ENCODE results near the gene CYB561D2. TPM values are rescaled to one million over a fixed set of nuclear protein-coding genes. Genes with fewer than 3 reads are reported as not detected.
A peak's percentile ranks its signal among the peaks of the same experiment; 100 is the strongest.

The CYB561D2 gene
- total RNA-seq, 1 experiment from 2014 or later: 9.5 TPM

DNA sequence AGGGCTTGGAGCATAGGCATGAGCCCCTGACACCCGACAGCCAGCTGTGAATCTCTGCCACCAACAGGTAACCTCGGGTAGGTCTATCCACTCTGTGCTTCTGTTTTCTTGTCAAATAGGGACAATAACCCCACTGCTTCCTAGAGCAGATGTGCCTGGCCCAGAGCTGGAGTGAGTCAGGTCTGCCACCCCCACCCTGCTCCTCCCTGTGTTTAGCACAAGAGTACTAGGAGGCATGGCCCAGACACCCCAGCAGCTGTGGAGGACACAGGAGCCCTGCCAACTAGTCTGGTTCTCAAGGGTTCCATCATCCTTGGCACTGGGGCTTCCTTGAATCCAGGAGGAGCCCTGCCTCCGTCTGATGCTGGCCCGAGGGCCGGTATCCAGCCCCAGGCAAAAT, 42.4 kb downstream of the CYB561D2 start:
- H3K9ac ChIP-seq (ENCODE audit: low read length): no peak overlapping the region
- H4K20me1 ChIP-seq (ENCODE audit: insufficient read depth): no peaks in the 10 kb centered on the region
- H3K36me3 ChIP-seq (ENCODE audit: control insufficient read depth in 1 of 2, insufficient read depth in 2 of 2, low read length in 2 of 2): no peaks in the 10 kb centered on the region
- DNase-seq (ENCODE audit: low read depth, low spot score): no peak
- H3K27me3 ChIP-seq (ENCODE audit: insufficient read depth, low read length): no peaks in the 10 kb centered on the region
- CTCF ChIA-PET: no interaction called here
- H2AFZ ChIP-seq (ENCODE audit: low read depth, low read length, poor library complexity, severe bottlenecking): no peak overlapping the region
- H3K79me2 ChIP-seq (ENCODE audit: insufficient read depth, low read length): no peaks in the 10 kb centered on the region
- POLR2A ChIA-PET: no interaction called here
- BruUV-seq (replicated peaks): no TSS peak
- intact Hi-C loops (cut with micrococcal nuclease): no loop called here
- no peaks in the 10 kb centered on the region for H3K9me3 ChIP-seq (ENCODE audit: control insufficient read depth in 1 of 2, insufficient read depth in 1 of 2, low read depth in 1 of 2, low read length in 2 of 2)
- no peak overlapping the region for H3K27ac ChIP-seq (ENCODE audit: low read depth, low read length)
- TF ChIP-seq JUND (IDR thresholded peaks at IDR 0.05) (no peak), POLR2AphosphoS5 (IDR thresholded peaks at IDR 0.05; ENCODE audit: low read depth, low read length) (no peak), ATF3 (IDR thresholded peaks at IDR 0.05) (no peak), RAD21 (IDR thresholded peaks at IDR 0.05; ENCODE audit: low read depth) (no peak), EZH2 (IDR thresholded peaks at IDR 0.05) (no peak), SRF (IDR thresholded peaks at IDR 0.05; ENCODE audit: low read depth) (no peak), ZNF274 (IDR thresholded peaks at IDR 0.05; ENCODE audit: low read depth, low read length) (no peak), CEBPB (IDR thresholded peaks at IDR 0.05; ENCODE audit: low read depth) (no peak), SIN3A (IDR thresholded peaks at IDR 0.05; ENCODE audit: low read depth) (no peak), EZH2phosphoT487 (IDR thresholded peaks at IDR 0.05; ENCODE audit: borderline replicate concordance) (no peak), SP1 (IDR thresholded peaks at IDR 0.05; ENCODE audit: low read depth) (no peak), FOSL1 (IDR thresholded peaks at IDR 0.05; ENCODE audit: low read depth) (no peak), ZFX (IDR thresholded peaks at IDR 0.05) (no peak)
- TF ChIP-seq, protein P1, sequence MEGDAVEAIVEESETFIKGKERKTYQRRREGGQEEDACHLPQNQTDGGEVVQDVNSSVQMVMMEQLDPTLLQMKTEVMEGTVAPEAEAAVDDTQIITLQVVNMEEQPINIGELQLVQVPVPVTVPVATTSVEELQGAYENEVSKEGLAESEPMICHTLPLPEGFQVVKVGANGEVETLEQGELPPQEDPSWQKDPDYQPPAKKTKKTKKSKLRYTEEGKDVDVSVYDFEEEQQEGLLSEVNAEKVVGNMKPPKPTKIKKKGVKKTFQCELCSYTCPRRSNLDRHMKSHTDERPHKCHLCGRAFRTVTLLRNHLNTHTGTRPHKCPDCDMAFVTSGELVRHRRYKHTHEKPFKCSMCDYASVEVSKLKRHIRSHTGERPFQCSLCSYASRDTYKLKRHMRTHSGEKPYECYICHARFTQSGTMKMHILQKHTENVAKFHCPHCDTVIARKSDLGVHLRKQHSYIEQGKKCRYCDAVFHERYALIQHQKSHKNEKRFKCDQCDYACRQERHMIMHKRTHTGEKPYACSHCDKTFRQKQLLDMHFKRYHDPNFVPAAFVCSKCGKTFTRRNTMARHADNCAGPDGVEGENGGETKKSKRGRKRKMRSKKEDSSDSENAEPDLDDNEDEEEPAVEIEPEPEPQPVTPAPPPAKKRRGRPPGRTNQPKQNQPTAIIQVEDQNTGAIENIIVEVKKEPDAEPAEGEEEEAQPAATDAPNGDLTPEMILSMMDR (IDR thresholded peaks at IDR 0.05 in 2 of 3, conservative IDR thresholded peaks at IDR 0.05 in 1 of 3; ENCODE audit: borderline replicate concordance in 1 of 3, insufficient read depth in 1 of 3, low read depth in 2 of 3, low read length in 2 of 3): no peak
- TF ChIP-seq, protein P2, sequence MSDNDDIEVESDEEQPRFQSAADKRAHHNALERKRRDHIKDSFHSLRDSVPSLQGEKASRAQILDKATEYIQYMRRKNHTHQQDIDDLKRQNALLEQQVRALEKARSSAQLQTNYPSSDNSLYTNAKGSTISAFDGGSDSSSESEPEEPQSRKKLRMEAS (IDR thresholded peaks at IDR 0.05): no peak
- TF ChIP-seq, protein P3, sequence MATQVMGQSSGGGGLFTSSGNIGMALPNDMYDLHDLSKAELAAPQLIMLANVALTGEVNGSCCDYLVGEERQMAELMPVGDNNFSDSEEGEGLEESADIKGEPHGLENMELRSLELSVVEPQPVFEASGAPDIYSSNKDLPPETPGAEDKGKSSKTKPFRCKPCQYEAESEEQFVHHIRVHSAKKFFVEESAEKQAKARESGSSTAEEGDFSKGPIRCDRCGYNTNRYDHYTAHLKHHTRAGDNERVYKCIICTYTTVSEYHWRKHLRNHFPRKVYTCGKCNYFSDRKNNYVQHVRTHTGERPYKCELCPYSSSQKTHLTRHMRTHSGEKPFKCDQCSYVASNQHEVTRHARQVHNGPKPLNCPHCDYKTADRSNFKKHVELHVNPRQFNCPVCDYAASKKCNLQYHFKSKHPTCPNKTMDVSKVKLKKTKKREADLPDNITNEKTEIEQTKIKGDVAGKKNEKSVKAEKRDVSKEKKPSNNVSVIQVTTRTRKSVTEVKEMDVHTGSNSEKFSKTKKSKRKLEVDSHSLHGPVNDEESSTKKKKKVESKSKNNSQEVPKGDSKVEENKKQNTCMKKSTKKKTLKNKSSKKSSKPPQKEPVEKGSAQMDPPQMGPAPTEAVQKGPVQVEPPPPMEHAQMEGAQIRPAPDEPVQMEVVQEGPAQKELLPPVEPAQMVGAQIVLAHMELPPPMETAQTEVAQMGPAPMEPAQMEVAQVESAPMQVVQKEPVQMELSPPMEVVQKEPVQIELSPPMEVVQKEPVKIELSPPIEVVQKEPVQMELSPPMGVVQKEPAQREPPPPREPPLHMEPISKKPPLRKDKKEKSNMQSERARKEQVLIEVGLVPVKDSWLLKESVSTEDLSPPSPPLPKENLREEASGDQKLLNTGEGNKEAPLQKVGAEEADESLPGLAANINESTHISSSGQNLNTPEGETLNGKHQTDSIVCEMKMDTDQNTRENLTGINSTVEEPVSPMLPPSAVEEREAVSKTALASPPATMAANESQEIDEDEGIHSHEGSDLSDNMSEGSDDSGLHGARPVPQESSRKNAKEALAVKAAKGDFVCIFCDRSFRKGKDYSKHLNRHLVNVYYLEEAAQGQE (IDR thresholded peaks at IDR 0.05; ENCODE audit: low read depth): no peak
- H3K9me2 ChIP-seq (ENCODE audit: insufficient read depth): no peaks in the 10 kb centered on the region
- H3K4me1 ChIP-seq (ENCODE audit: control insufficient read depth in 1 of 2, insufficient read depth in 2 of 2, low read length in 2 of 2): peaks cover 3 to 45% of the 10 kb centered on the region in 2 experiments; a peak in 3 of 4 replicates
- ATAC-seq: no peak
- H3K4me3 ChIP-seq (replicated peaks in 1 of 2; ENCODE audit: low read depth in 1 of 2, low read length in 2 of 2): no peak overlapping the region
- H3K4me2 ChIP-seq (ENCODE audit: low read length): 0 out of 2 replicates have a peak overlapping the region, but pooled peaks have one; percentile 9
- RAD21 ChIA-PET (ENCODE audit: low non-redundant PET in 1 of 2, low total read pairs in 2 of 2, uncharacterized antibody in 2 of 2, unreplicated experiment in 2 of 2): no interaction called here

All from HCT116 (cell line).